SU-DHL-6 (cell line): ENCODE results near the gene LHFPL3.

Experiments
- CTCF ChIP-seq: fragments of 200-600 bp; sonication (generic); IDR thresholded peaks from one replicate; pipeline ENCODE4 v1.5.1; 2017; ENCODE audit warnings: antibody characterized with exemption, mild to moderate bottlenecking, low read length, moderate library complexity; ENCODE audit not compliant: insufficient read depth, poor library complexity, severe bottlenecking
- EZH2phosphoT487 ChIP-seq: fragments of 200-600 bp; sonication (generic), shearing (Covaris generic); conservative IDR thresholded peaks from 2 replicates; pipeline ENCODE4 v1.6.1; 2018; ENCODE audit warnings: mild to moderate bottlenecking, antibody characterized with exemption, low read length, moderate library complexity, mixed read lengths

DNA sequence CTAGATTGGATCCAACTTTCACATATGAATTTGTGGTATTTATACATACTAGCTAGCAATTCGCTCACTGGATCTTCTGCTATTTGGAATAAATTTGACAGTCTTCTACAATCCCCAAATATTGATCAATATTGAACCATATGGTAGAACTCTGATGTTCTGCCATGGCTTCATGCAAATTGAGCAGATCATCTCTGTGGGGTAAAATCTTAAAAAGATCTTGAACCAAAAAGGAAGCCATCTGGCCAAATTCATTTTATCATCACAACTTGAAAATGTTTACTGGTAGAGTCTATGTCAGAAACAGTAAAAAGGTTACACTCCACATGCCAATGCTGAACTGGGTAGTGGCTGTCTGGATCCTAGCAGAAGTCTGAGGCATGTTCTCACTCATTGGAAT, 80.0 kb downstream of the LHFPL3 start:
- no peak for TF ChIP-seq CTCF
- no peak for TF ChIP-seq EZH2phosphoT487
